HCT116 (cell line): ENCODE data around the gene NLRP1.

Source experiments
- EGR1 ChIP-seq: IDR thresholded peaks from 2 replicates; pipeline ENCODE4 v1.6.1; 2012; ENCODE audit warnings: low read depth
- ELF1 ChIP-seq: IDR thresholded peaks from 2 replicates; pipeline ENCODE4 v1.6.1; 2012; ENCODE audit warnings: low read depth, borderline replicate concordance
- EZH2 ChIP-seq: fragments of 200-600 bp; sonication (generic); IDR thresholded peaks from 2 replicates; pipeline ENCODE4 v1.6.1; 2017; ENCODE audit warnings: antibody characterized with exemption, mixed run types
- FOSL1 ChIP-seq: IDR thresholded peaks from 2 replicates; pipeline ENCODE4 v1.6.1; 2012; ENCODE audit warnings: low read depth
- POLR2A ChIP-seq: IDR thresholded peaks from 2 replicates; pipeline ENCODE4 v1.7.0; 2011; ENCODE audit warnings: borderline replicate concordance; ENCODE audit not compliant: insufficient read depth, insufficient read length; ENCODE audit errors: extremely low read depth
- POLR2AphosphoS5 ChIP-seq: IDR thresholded peaks from 2 replicates; pipeline ENCODE4 v1.6.1; 2011; ENCODE audit warnings: mild to moderate bottlenecking, low read depth, low read length, moderate library complexity
- REST ChIP-seq: IDR thresholded peaks from 2 replicates; pipeline ENCODE4 v1.6.1; 2012; ENCODE audit warnings: low read depth
- SP1 ChIP-seq: IDR thresholded peaks from 2 replicates; pipeline ENCODE4 v1.6.1; 2012; ENCODE audit warnings: low read depth
- TF ChIP-seq, protein P1 (sequence below), 3 experiments: fragments of 200-600 bp in 1 of 3; sonication (generic) in 1 of 3; IDR thresholded peaks in 2 of 3; conservative IDR thresholded peaks in 1 of 3; 2 replicates each; pipeline ENCODE4 v1.5.1; 2012 to 2017; ENCODE audit warnings: low read depth in 2 of 3, low read length in 2 of 3, antibody characterized with exemption in 1 of 3, borderline replicate concordance in 1 of 3, control low read depth in 1 of 3, mild to moderate bottlenecking in 1 of 3, mixed read lengths in 1 of 3, mixed run types in 1 of 3, moderate library complexity in 1 of 3; ENCODE audit not compliant: insufficient read depth in 1 of 3
- TF ChIP-seq, protein P2 (sequence below): IDR thresholded peaks from 2 replicates; pipeline ENCODE4 v1.6.1; 2011; ENCODE audit warnings: mild to moderate bottlenecking, low read length, moderate library complexity; ENCODE audit not compliant: insufficient replicate concordance; ENCODE audit errors: extremely low read depth

DNA sequence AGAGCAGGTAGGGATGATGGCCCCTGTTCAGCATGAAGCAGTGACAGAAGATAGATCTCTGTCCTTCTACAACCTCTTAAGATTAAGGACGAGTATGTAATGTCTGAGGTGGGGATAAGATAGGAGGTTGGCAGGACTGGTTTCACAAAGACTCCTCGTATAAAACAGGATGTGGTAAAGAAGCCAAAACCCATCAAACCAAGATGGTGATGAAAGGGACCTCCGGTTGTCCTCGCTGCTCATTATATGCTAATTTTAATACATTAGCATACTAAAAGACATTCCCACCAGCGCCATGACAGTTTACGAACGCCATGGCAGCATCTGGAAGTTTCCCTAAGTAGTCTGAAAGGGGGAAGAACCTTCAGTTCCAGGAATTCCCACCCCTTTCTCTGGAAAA is 70.7 kb downstream of the NLRP1 start:
- TF ChIP-seq EZH2 (no peak), ELF1 (no peak), FOSL1 (no peak), POLR2AphosphoS5 (no peak), SP1 (no peak), POLR2A (no peak), REST (no peak), EGR1 (no peak)
- TF ChIP-seq, protein P1, sequence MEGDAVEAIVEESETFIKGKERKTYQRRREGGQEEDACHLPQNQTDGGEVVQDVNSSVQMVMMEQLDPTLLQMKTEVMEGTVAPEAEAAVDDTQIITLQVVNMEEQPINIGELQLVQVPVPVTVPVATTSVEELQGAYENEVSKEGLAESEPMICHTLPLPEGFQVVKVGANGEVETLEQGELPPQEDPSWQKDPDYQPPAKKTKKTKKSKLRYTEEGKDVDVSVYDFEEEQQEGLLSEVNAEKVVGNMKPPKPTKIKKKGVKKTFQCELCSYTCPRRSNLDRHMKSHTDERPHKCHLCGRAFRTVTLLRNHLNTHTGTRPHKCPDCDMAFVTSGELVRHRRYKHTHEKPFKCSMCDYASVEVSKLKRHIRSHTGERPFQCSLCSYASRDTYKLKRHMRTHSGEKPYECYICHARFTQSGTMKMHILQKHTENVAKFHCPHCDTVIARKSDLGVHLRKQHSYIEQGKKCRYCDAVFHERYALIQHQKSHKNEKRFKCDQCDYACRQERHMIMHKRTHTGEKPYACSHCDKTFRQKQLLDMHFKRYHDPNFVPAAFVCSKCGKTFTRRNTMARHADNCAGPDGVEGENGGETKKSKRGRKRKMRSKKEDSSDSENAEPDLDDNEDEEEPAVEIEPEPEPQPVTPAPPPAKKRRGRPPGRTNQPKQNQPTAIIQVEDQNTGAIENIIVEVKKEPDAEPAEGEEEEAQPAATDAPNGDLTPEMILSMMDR (IDR thresholded peaks at IDR 0.05 in 2 of 3, conservative IDR thresholded peaks at IDR 0.05 in 1 of 3; ENCODE audit: borderline replicate concordance in 1 of 3, insufficient read depth in 1 of 3, low read depth in 2 of 3, low read length in 2 of 3): no peak
- TF ChIP-seq, protein P2, sequence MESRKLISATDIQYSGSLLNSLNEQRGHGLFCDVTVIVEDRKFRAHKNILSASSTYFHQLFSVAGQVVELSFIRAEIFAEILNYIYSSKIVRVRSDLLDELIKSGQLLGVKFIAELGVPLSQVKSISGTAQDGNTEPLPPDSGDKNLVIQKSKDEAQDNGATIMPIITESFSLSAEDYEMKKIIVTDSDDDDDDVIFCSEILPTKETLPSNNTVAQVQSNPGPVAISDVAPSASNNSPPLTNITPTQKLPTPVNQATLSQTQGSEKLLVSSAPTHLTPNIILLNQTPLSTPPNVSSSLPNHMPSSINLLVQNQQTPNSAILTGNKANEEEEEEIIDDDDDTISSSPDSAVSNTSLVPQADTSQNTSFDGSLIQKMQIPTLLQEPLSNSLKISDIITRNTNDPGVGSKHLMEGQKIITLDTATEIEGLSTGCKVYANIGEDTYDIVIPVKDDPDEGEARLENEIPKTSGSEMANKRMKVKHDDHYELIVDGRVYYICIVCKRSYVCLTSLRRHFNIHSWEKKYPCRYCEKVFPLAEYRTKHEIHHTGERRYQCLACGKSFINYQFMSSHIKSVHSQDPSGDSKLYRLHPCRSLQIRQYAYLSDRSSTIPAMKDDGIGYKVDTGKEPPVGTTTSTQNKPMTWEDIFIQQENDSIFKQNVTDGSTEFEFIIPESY: no peak
